Measurements from ENCODE around the gene CDRT4. TPM values are rescaled to one million over a fixed set of nuclear protein-coding genes. Genes with fewer than 3 reads are reported as not detected.

CDRT4 gene
- total and polyA plus RNA-seq, 2 experiments from 2014 or later = 6.5 to 13.0 TPM

DNA sequence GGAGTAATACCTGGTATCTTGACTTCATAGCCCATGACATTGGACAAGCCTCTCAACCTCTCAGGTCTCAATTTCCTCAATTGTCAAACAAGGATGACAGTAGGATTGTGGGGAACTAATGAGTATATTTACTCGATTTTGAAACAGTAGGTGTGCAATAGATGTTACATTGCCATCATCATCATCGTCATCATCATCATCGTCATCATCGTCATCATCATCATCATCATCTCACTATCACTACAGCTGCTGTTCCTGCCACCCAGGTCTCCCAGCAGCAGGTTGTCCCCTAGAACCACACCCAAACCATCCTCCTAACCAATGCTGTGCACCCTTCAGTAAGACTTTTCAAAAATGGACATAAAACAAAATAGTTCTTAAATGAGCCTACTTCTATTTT is 24.8 kb upstream of the CDRT4 start:
- H3K4me1 Mint-ChIP-seq = peaks cover 32% of the 10 kb centered on the region

More for the DNA sequence above, 24.8 kb upstream of the CDRT4 start:
- no peak for ATAC-seq
- no peak for TF ChIP-seq EZH2 (IDR thresholded peaks at IDR 0.05; ENCODE audit: low read depth, unreplicated experiment)
- TF ChIP-seq, protein P1, sequence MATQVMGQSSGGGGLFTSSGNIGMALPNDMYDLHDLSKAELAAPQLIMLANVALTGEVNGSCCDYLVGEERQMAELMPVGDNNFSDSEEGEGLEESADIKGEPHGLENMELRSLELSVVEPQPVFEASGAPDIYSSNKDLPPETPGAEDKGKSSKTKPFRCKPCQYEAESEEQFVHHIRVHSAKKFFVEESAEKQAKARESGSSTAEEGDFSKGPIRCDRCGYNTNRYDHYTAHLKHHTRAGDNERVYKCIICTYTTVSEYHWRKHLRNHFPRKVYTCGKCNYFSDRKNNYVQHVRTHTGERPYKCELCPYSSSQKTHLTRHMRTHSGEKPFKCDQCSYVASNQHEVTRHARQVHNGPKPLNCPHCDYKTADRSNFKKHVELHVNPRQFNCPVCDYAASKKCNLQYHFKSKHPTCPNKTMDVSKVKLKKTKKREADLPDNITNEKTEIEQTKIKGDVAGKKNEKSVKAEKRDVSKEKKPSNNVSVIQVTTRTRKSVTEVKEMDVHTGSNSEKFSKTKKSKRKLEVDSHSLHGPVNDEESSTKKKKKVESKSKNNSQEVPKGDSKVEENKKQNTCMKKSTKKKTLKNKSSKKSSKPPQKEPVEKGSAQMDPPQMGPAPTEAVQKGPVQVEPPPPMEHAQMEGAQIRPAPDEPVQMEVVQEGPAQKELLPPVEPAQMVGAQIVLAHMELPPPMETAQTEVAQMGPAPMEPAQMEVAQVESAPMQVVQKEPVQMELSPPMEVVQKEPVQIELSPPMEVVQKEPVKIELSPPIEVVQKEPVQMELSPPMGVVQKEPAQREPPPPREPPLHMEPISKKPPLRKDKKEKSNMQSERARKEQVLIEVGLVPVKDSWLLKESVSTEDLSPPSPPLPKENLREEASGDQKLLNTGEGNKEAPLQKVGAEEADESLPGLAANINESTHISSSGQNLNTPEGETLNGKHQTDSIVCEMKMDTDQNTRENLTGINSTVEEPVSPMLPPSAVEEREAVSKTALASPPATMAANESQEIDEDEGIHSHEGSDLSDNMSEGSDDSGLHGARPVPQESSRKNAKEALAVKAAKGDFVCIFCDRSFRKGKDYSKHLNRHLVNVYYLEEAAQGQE (IDR thresholded peaks at IDR 0.05; ENCODE audit: unreplicated experiment) = no peak
- TF ChIP-seq ZNF114 (CRISPR knock-in tag; IDR thresholded peaks at IDR 0.05) = no peak
- TF ChIP-seq CREB1 (CRISPR knock-in tag; IDR thresholded peaks at IDR 0.05; ENCODE audit: low read depth) = no peak
- TF ChIP-seq, protein P2, sequence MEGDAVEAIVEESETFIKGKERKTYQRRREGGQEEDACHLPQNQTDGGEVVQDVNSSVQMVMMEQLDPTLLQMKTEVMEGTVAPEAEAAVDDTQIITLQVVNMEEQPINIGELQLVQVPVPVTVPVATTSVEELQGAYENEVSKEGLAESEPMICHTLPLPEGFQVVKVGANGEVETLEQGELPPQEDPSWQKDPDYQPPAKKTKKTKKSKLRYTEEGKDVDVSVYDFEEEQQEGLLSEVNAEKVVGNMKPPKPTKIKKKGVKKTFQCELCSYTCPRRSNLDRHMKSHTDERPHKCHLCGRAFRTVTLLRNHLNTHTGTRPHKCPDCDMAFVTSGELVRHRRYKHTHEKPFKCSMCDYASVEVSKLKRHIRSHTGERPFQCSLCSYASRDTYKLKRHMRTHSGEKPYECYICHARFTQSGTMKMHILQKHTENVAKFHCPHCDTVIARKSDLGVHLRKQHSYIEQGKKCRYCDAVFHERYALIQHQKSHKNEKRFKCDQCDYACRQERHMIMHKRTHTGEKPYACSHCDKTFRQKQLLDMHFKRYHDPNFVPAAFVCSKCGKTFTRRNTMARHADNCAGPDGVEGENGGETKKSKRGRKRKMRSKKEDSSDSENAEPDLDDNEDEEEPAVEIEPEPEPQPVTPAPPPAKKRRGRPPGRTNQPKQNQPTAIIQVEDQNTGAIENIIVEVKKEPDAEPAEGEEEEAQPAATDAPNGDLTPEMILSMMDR (conservative IDR thresholded peaks at IDR 0.05; ENCODE audit: low read depth in 2 of 2) = no peak
- TF ChIP-seq, protein P3, sequence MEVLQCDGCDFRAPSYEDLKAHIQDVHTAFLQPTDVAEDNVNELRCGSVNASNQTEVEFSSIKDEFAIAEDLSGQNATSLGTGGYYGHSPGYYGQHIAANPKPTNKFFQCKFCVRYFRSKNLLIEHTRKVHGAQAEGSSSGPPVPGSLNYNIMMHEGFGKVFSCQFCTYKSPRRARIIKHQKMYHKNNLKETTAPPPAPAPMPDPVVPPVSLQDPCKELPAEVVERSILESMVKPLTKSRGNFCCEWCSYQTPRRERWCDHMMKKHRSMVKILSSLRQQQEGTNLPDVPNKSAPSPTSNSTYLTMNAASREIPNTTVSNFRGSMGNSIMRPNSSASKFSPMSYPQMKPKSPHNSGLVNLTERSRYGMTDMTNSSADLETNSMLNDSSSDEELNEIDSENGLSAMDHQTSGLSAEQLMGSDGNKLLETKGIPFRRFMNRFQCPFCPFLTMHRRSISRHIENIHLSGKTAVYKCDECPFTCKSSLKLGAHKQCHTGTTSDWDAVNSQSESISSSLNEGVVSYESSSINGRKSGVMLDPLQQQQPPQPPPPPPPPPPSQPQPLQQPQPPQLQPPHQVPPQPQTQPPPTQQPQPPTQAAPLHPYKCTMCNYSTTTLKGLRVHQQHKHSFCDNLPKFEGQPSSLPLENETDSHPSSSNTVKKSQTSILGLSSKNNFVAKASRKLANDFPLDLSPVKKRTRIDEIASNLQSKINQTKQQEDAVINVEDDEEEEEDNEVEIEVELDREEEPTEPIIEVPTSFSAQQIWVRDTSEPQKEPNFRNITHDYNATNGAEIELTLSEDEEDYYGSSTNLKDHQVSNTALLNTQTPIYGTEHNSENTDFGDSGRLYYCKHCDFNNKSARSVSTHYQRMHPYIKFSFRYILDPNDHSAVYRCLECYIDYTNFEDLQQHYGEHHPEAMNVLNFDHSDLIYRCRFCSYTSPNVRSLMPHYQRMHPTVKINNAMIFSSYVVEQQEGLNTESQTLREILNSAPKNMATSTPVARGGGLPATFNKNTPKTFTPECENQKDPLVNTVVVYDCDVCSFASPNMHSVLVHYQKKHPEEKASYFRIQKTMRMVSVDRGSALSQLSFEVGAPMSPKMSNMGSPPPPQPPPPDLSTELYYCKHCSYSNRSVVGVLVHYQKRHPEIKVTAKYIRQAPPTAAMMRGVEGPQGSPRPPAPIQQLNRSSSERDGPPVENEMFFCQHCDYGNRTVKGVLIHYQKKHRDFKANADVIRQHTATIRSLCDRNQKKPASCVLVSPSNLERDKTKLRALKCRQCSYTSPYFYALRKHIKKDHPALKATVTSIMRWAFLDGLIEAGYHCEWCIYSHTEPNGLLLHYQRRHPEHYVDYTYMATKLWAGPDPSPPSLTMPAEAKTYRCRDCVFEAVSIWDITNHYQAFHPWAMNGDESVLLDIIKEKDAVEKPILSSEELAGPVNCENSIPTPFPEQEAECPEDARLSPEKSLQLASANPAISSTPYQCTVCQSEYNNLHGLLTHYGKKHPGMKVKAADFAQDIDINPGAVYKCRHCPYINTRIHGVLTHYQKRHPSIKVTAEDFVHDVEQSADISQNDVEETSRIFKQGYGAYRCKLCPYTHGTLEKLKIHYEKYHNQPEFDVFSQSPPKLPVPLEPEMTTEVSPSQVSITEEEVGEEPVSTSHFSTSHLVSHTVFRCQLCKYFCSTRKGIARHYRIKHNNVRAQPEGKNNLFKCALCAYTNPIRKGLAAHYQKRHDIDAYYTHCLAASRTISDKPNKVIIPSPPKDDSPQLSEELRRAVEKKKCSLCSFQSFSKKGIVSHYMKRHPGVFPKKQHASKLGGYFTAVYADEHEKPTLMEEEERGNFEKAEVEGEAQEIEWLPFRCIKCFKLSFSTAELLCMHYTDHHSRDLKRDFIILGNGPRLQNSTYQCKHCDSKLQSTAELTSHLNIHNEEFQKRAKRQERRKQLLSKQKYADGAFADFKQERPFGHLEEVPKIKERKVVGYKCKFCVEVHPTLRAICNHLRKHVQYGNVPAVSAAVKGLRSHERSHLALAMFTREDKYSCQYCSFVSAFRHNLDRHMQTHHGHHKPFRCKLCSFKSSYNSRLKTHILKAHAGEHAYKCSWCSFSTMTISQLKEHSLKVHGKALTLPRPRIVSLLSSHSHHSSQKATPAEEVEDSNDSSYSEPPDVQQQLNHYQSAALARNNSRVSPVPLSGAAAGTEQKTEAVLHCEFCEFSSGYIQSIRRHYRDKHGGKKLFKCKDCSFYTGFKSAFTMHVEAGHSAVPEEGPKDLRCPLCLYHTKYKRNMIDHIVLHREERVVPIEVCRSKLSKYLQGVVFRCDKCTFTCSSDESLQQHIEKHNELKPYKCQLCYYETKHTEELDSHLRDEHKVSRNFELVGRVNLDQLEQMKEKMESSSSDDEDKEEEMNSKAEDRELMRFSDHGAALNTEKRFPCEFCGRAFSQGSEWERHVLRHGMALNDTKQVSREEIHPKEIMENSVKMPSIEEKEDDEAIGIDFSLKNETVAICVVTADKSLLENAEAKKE (CRISPR knock-in tag; IDR thresholded peaks at IDR 0.05) = no peak
- TF ChIP-seq JUNB (IDR thresholded peaks at IDR 0.05; ENCODE audit: unreplicated experiment) = no peak
- no peak for TF ChIP-seq ZNF331 (CRISPR knock-in tag; IDR thresholded peaks at IDR 0.05; ENCODE audit: low read depth)
- no peak for TF ChIP-seq NANOG (IDR thresholded peaks at IDR 0.05; ENCODE audit: borderline replicate concordance)
- no peak for TF ChIP-seq POLR2AphosphoS5 (IDR thresholded peaks at IDR 0.05; ENCODE audit: low read depth)
- no peak for TF ChIP-seq STAT1 (IDR thresholded peaks at IDR 0.05; ENCODE audit: unreplicated experiment)
- TF ChIP-seq, protein P4, sequence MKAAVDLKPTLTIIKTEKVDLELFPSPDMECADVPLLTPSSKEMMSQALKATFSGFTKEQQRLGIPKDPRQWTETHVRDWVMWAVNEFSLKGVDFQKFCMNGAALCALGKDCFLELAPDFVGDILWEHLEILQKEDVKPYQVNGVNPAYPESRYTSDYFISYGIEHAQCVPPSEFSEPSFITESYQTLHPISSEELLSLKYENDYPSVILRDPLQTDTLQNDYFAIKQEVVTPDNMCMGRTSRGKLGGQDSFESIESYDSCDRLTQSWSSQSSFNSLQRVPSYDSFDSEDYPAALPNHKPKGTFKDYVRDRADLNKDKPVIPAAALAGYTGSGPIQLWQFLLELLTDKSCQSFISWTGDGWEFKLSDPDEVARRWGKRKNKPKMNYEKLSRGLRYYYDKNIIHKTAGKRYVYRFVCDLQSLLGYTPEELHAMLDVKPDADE (IDR thresholded peaks at IDR 0.05) = no peak
- TF ChIP-seq EZH2phosphoT487 (IDR thresholded peaks at IDR 0.05; ENCODE audit: unreplicated experiment) = no peak
- no peak overlapping the region for H3K4me3 ChIP-seq
- H3K27me3 Mint-ChIP-seq (ENCODE audit: insufficient read depth, low read depth, poor library complexity) = peaks cover 23% of the 10 kb centered on the region
- peaks cover 6% of the 10 kb centered on the region; the same call in 1 of the 2 replicates for H3K36me3 ChIP-seq (ENCODE audit: insufficient read depth)
- no peak overlapping the region for H3K4me2 ChIP-seq
- no peaks in the 10 kb centered on the region for H3K9me2 ChIP-seq (ENCODE audit: insufficient read depth)
- H3K27ac Mint-ChIP-seq = no peak overlapping the region
- H3K27ac ChIP-seq (ENCODE audit: low read depth) = peak overlapping the region; percentile 83; the same call in 1 of the 2 replicates
- no peak overlapping the region for H3K4me3 Mint-ChIP-seq
- H3K36me3 Mint-ChIP-seq (ENCODE audit: low read depth) = peaks cover 63% of the 10 kb centered on the region
- peaks cover 25% of the 10 kb centered on the region for H3K4me1 ChIP-seq (ENCODE audit: insufficient read depth)
- no peak for DNase-seq (ENCODE audit: low spot score)
- peaks cover 7% of the 10 kb centered on the region; the same call in 1 of the 2 replicates for H3F3A ChIP-seq (replicated peaks; ENCODE audit: low read depth)
- H4K20me1 ChIP-seq (replicated peaks; ENCODE audit: insufficient read depth) = no peaks in the 10 kb centered on the region
- no peak overlapping the region for H2AFZ ChIP-seq
- peaks cover 6% of the 10 kb centered on the region; the same call in 1 of the 3 replicates for H3K9me3 Mint-ChIP-seq
- no peaks in the 10 kb centered on the region for H3K79me2 ChIP-seq (replicated peaks; ENCODE audit: insufficient read depth)
- H3K27me3 ChIP-seq (ENCODE audit: insufficient read depth) = no peaks in the 10 kb centered on the region

Data from GM23338 (cell line).